CD4-positive, alpha-beta T cell (primary cell): ENCODE data around the gene TULP3. TPM values are rescaled to one million over a fixed set of nuclear protein-coding genes. Genes with fewer than 3 reads are reported as not detected.

Source experiments
- ATAC-seq: fragments of 200-7000 bp; cut with Tn5 transposase; one replicate; pipeline ENCODE4 v1.10.0; 2022; ENCODE audit warnings: mild to moderate bottlenecking; ENCODE audit not compliant: poor library complexity
- CTCF ChIA-PET: fragments of 350-600 bp; sonication (Branson Sonifier 250); formaldehyde crosslinking; loops from one replicate; lab custom pipeline; 2021; ENCODE audit warnings: antibody characterized with exemption, inconsistent platforms; lab: Charles Lee
- POLR2A ChIA-PET: fragments of 350-600 bp; sonication (Branson Sonifier 250); formaldehyde crosslinking; loops from one replicate; lab custom pipeline; 2021; ENCODE audit warnings: antibody characterized with exemption, inconsistent platforms; lab: Charles Lee
- DNase-seq, 14 experiments: peaks; one replicate each; pipeline ENCODE4 v3.0.0-alpha.2; 2013 to 2020; ENCODE audit warnings: mixed read lengths in 2 of 14
- H3K27ac ChIP-seq, 2 donors: one replicate each; pipeline versions ENCODE4 v1.5.1 to v1.7.0; 2013; ENCODE audit warnings: low read length in 2 of 2, low read depth in 1 of 2, mild to moderate bottlenecking in 1 of 2
- H3K27me3 ChIP-seq, 2 experiments: 1 replicate in 1 of 2; 2 replicates in 1 of 2; pipeline versions ENCODE4 v1.6.1 to v1.7.0; 2013; ENCODE audit warnings: low read length in 2 of 2, control low read depth in 1 of 2, mild to moderate bottlenecking in 1 of 2, moderate library complexity in 1 of 2; ENCODE audit not compliant: insufficient read depth in 2 of 2, control insufficient read depth in 1 of 2
- H3K36me3 ChIP-seq: one replicate; pipeline ENCODE4 v1.6.1; 2013; ENCODE audit warnings: low read length, control low read depth; ENCODE audit not compliant: insufficient read depth
- H3K4me1 ChIP-seq: one replicate; pipeline ENCODE4 v1.6.1; 2013; ENCODE audit warnings: low read length, control low read depth; ENCODE audit not compliant: insufficient read depth
- H3K4me3 ChIP-seq: one replicate; pipeline ENCODE4 v1.5.1; 2013; ENCODE audit warnings: mild to moderate bottlenecking, low read length, moderate library complexity
- H3K9me3 ChIP-seq, 2 experiments: 1 replicate in 1 of 2; 2 replicates in 1 of 2; pipeline versions ENCODE4 v1.6.1 to v1.7.0; 2013; ENCODE audit warnings: low read length in 2 of 2, mild to moderate bottlenecking in 2 of 2, control low read depth in 1 of 2, moderate library complexity in 1 of 2; ENCODE audit not compliant: control insufficient read depth in 1 of 2, insufficient read depth in 1 of 2
- H3K27ac Mint-ChIP-seq: one replicate; pipeline ENCODE4 v1.8.0; 2020; ENCODE audit warnings: mixed read lengths
- H3K27me3 Mint-ChIP-seq: one replicate; pipeline ENCODE4 v1.8.0; 2021; ENCODE audit warnings: mixed read lengths
- H3K36me3 Mint-ChIP-seq: one replicate; pipeline ENCODE4 v1.8.0; 2021; ENCODE audit warnings: low read depth, mixed read lengths
- H3K4me1 Mint-ChIP-seq: one replicate; pipeline ENCODE4 v1.8.0; 2021; ENCODE audit warnings: low read depth, mixed read lengths
- H3K4me3 Mint-ChIP-seq: one replicate; pipeline ENCODE4 v1.8.0; 2020; ENCODE audit warnings: mild to moderate bottlenecking, mixed read lengths
- H3K9me3 Mint-ChIP-seq: one replicate; pipeline ENCODE4 v1.8.0; 2020; ENCODE audit warnings: mixed read lengths
- CTCF ChIP-seq: fragments of 200-600 bp; IDR thresholded peaks from one replicate; pipeline ENCODE4 v1.8.0; 2022; ENCODE audit warnings: antibody characterized with exemption, mild to moderate bottlenecking
- intact Hi-C, 2 experiments: fragments of 100-400 bp; cut with DNase I in 1 of 2; cut with micrococcal nuclease in 1 of 2; formaldehyde crosslinking; loops; one replicate each; pipeline versions ENCODE4 v1.15.1 to v1.9.0; 2023 to 2025; cut with DNase I, micrococcal nuclease
- total RNA-seq, 174 experiments: library from RNA in 2 of 174; stranded (reverse) in 2 of 174; gene quantifications; one replicate each; pipeline ENCODE4 v1.2.3 and lab custom pipeline; 2021 to 2026

Gene TULP3
- total RNA-seq, 2 experiments from 2014 or later, result 4.2 to 5.5 TPM

GRCh38 chr12:2930865-2931264, 40.2 kb downstream of the TULP3 start:
- Histone ChIP-seq H3K4me1 (no peaks in the 10 kb centered on the region), H3K36me3 (peaks cover 32% of the 10 kb centered on the region), H3K9me3 (no peaks in the 10 kb centered on the region), H3K27me3 (no peaks in the 10 kb centered on the region), H3K4me3 (no peak overlapping the region), H3K27ac (no peak overlapping the region)
- DNase-seq (no peak), ATAC-seq (no peak)
- no peaks in the 10 kb centered on the region for H3K4me1 Mint-ChIP-seq
- H3K27ac Mint-ChIP-seq, result no peak overlapping the region
- no peak overlapping the region for H3K4me3 Mint-ChIP-seq
- peaks cover 73% of the 10 kb centered on the region for H3K36me3 Mint-ChIP-seq
- H3K9me3 Mint-ChIP-seq, result no peaks in the 10 kb centered on the region
- intact Hi-C loops, result no loop called here
- no peaks in the 10 kb centered on the region for H3K27me3 Mint-ChIP-seq
- ChIA-PET CTCF (interaction anchor here (1.2 kb wide), 1 partner anchor 16 kb away, joined by 3 read pairs; no protein-coding TSS in a partner anchor), POLR2A (no interaction called here)
- TF ChIP-seq CTCF, result no peak

GRCh38 chr12:2933586-2933985, 42.9 kb downstream of the TULP3 start:
- Histone ChIP-seq H3K27me3 (no peaks in the 10 kb centered on the region), H3K27ac (no peak overlapping the region), H3K9me3 (no peaks in the 10 kb centered on the region), H3K36me3 (peaks cover 38% of the 10 kb centered on the region), H3K4me3 (no peak overlapping the region), H3K4me1 (no peaks in the 10 kb centered on the region)
- POLR2A ChIA-PET, result no interaction called here
- peaks cover 62% of the 10 kb centered on the region for H3K36me3 Mint-ChIP-seq
- CTCF ChIA-PET, result no interaction called here
- TF ChIP-seq CTCF, result no peak
- H3K27ac Mint-ChIP-seq, result no peak overlapping the region
- intact Hi-C loops, result no loop called here
- H3K27me3 Mint-ChIP-seq, result no peaks in the 10 kb centered on the region
- no peak overlapping the region for H3K4me3 Mint-ChIP-seq
- H3K9me3 Mint-ChIP-seq, result no peaks in the 10 kb centered on the region
- DNase-seq (no peak), ATAC-seq (no peak)
- no peaks in the 10 kb centered on the region for H3K4me1 Mint-ChIP-seq

GRCh38 chr12:2934371-2934770, 43.7 kb downstream of the TULP3 start:
- Histone ChIP-seq H3K27me3 (no peaks in the 10 kb centered on the region), H3K4me3 (no peak overlapping the region), H3K9me3 (no peaks in the 10 kb centered on the region), H3K27ac (no peak overlapping the region), H3K4me1 (no peaks in the 10 kb centered on the region), H3K36me3 (peaks cover 40% of the 10 kb centered on the region)
- DNase-seq, result no peak
- intact Hi-C loops, result no loop called here
- H3K27me3 Mint-ChIP-seq, result no peaks in the 10 kb centered on the region
- POLR2A ChIA-PET, result no interaction called here
- peaks cover 67% of the 10 kb centered on the region for H3K36me3 Mint-ChIP-seq
- H3K4me1 Mint-ChIP-seq, result no peaks in the 10 kb centered on the region
- no peak overlapping the region for H3K4me3 Mint-ChIP-seq
- TF ChIP-seq CTCF, result no peak
- no peak for ATAC-seq
- no peak overlapping the region for H3K27ac Mint-ChIP-seq
- CTCF ChIA-PET, result no interaction called here
- no peaks in the 10 kb centered on the region for H3K9me3 Mint-ChIP-seq
